Measurements from ENCODE around the gene APP. TPM values are rescaled to one million over a fixed set of nuclear protein-coding genes. Genes with fewer than 3 reads are reported as not detected.

Gene APP
- total and polyA plus RNA-seq, 10 of the 15 experiments (the other 5 are each of a cell fraction or from before 2014, with no cell fraction given) = 8.8 to 94.9 (median 51.0) TPM

DNA sequence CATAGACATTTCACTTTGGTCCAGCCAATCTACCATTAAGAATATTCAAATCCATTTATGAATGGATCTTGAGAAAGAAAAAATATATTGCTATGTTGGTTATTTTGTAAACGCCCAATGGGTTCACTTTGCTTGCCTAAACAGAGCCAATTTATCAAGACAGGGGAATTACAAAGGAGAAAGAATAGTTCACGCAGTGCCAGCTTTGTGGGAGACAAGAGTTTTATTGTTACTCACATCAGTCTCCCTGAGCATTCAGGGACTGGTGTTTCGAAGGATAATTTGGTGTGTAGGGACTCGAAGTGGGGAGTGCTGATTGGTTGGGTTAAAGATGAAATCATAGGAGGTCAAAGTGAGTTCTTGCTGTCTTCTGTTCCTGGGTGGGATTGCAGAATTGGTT, 300.5 kb downstream of the APP start (continued):
- TF ChIP-seq, protein P1, sequence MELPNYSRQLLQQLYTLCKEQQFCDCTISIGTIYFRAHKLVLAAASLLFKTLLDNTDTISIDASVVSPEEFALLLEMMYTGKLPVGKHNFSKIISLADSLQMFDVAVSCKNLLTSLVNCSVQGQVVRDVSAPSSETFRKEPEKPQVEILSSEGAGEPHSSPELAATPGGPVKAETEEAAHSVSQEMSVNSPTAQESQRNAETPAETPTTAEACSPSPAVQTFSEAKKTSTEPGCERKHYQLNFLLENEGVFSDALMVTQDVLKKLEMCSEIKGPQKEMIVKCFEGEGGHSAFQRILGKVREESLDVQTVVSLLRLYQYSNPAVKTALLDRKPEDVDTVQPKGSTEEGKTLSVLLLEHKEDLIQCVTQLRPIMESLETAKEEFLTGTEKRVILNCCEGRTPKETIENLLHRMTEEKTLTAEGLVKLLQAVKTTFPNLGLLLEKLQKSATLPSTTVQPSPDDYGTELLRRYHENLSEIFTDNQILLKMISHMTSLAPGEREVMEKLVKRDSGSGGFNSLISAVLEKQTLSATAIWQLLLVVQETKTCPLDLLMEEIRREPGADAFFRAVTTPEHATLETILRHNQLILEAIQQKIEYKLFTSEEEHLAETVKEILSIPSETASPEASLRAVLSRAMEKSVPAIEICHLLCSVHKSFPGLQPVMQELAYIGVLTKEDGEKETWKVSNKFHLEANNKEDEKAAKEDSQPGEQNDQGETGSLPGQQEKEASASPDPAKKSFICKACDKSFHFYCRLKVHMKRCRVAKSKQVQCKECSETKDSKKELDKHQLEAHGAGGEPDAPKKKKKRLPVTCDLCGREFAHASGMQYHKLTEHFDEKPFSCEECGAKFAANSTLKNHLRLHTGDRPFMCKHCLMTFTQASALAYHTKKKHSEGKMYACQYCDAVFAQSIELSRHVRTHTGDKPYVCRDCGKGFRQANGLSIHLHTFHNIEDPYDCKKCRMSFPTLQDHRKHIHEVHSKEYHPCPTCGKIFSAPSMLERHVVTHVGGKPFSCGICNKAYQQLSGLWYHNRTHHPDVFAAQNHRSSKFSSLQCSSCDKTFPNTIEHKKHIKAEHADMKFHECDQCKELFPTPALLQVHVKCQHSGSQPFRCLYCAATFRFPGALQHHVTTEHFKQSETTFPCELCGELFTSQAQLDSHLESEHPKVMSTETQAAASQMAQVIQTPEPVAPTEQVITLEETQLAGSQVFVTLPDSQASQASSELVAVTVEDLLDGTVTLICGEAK (IDR thresholded peaks at IDR 0.05; ENCODE audit: borderline replicate concordance) = no peak
- TF ChIP-seq MYC (IDR thresholded peaks at IDR 0.05; ENCODE audit: insufficient read depth, insufficient read length, insufficient replicate concordance, low read length, severe bottlenecking) (no peak), RB1 (IDR thresholded peaks at IDR 0.05; ENCODE audit: borderline replicate concordance) (no peak), NR2C2 (IDR thresholded peaks at IDR 0.05; ENCODE audit: borderline replicate concordance, control insufficient read depth, insufficient read length, low read depth) (no peak), FOXM1 (IDR thresholded peaks at IDR 0.05; ENCODE audit: low read depth, low read length) (no peak), GATAD2B (conservative IDR thresholded peaks at IDR 0.05; ENCODE audit: low read depth) (no peak), SP1 (IDR thresholded peaks at IDR 0.05; ENCODE audit: low read depth, low read length) (no peak), PAX8 (IDR thresholded peaks at IDR 0.05) (no peak)
- TF ChIP-seq, protein P2, sequence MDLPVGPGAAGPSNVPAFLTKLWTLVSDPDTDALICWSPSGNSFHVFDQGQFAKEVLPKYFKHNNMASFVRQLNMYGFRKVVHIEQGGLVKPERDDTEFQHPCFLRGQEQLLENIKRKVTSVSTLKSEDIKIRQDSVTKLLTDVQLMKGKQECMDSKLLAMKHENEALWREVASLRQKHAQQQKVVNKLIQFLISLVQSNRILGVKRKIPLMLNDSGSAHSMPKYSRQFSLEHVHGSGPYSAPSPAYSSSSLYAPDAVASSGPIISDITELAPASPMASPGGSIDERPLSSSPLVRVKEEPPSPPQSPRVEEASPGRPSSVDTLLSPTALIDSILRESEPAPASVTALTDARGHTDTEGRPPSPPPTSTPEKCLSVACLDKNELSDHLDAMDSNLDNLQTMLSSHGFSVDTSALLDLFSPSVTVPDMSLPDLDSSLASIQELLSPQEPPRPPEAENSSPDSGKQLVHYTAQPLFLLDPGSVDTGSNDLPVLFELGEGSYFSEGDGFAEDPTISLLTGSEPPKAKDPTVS (IDR thresholded peaks at IDR 0.05; ENCODE audit: low read depth, low read length) = no peak

Data from GM12878 (cell line).